K562 (cell line): Measurements from ENCODE around the gene ZNF488. TPM values are rescaled to one million over a fixed set of nuclear protein-coding genes. Genes with fewer than 3 reads are reported as not detected.

Experiments
- ATAC-seq: fragments of 200-7000 bp; cut with Tn5 transposase; 3 replicates; pipeline ENCODE4 v1.9.1; 2020; ENCODE audit warnings: moderate library complexity
- BruUV-seq: library from RNA; stranded (reverse); fragments of 400-500 nt; replicated peaks from 2 replicates; lab custom pipeline; 2021; lab: Mats Ljungman, UMichigan
- CTCF ChIA-PET: fragments of 300-600 bp; formaldehyde crosslinking; extraction: SDS; loops from one replicate; lab custom pipeline; 2021; ENCODE audit warnings: low intra/inter-chr PET ratio; lab: Yijun Ruan, JAX
- POLR2A ChIA-PET: fragments of 300-600, 350-650 bp; sonication (Branson Sonifier 250); formaldehyde crosslinking; extraction: SDS; loops from one replicate; lab custom pipeline; 2021; ENCODE audit warnings: antibody characterized with exemption, inconsistent platforms; lab: Yijun Ruan, JAX
- DNase-seq, 4 experiments: peaks; one replicate each; pipeline versions ENCODE4 v3.0.0 to v3.0.0-alpha.2; 2011 to 2018; ENCODE audit warnings: low spot score in 3 of 4, mixed read lengths in 3 of 4; ENCODE audit errors: extremely low read depth in 1 of 4
- FAIRE-seq: peaks from 2 replicates; lab custom pipeline; 2011; peaks lifted over from hg19 to GRCh38; lab: Jason Lieb, UNC
- H2AFZ ChIP-seq: 2 replicates; pipeline ENCODE4 v1.6.0; 2011; ENCODE audit warnings: low read depth, low read length, control low read depth, inconsistent platforms
- H3K27ac ChIP-seq: fragments of 200-600 bp; 3 replicates; pipeline ENCODE4 v1.8.0; 2011; ENCODE audit warnings: low read depth, mild to moderate bottlenecking, control low read depth, inconsistent platforms, low read length, moderate library complexity, mixed read lengths; ENCODE audit errors: extremely low read depth
- H3K27me3 ChIP-seq, 2 experiments: fragments of 300-600 bp in 1 of 2; 2 replicates in 1 of 2; 3 replicates in 1 of 2; pipeline versions ENCODE4 v1.6.0 to v1.8.0; 2011; ENCODE audit warnings: inconsistent platforms in 2 of 2, low read length in 2 of 2, mild to moderate bottlenecking in 1 of 2, mixed read lengths in 1 of 2, moderate library complexity in 1 of 2; ENCODE audit not compliant: control insufficient read depth in 2 of 2, insufficient read depth in 2 of 2
- H3K36me3 ChIP-seq: fragments of 300-600 bp; 3 replicates; pipeline ENCODE4 v1.8.0; 2011; ENCODE audit warnings: mild to moderate bottlenecking, low read length, inconsistent platforms; ENCODE audit not compliant: control insufficient read depth, insufficient read depth
- H3K4me1 ChIP-seq, 2 experiments: fragments of 200-600 bp in 1 of 2; replicated peaks in 1 of 2; 2 replicates in 1 of 2; 3 replicates in 1 of 2; pipeline versions ENCODE4 v1.5.1 to v1.8.0; 2011; ENCODE audit warnings: inconsistent platforms in 2 of 2, low read length in 2 of 2, mild to moderate bottlenecking in 1 of 2, mixed read lengths in 1 of 2, moderate library complexity in 1 of 2; ENCODE audit not compliant: control insufficient read depth in 2 of 2, insufficient read depth in 2 of 2
- H3K4me2 ChIP-seq: 2 replicates; pipeline ENCODE4 v1.6.1; 2011; ENCODE audit warnings: low read length, control low read depth, inconsistent platforms, mixed read lengths; ENCODE audit not compliant: insufficient read depth
- H3K4me3 ChIP-seq: fragments of 200-600 bp; sonication (generic), shearing (Covaris generic); 2 replicates; pipeline ENCODE4 v1.5.1; 2016; ENCODE audit warnings: control low read depth, inconsistent platforms
- H3K79me2 ChIP-seq: fragments of 200-600 bp; 3 replicates; pipeline ENCODE4 v1.8.0; 2011; ENCODE audit warnings: low read length, inconsistent platforms; ENCODE audit not compliant: control insufficient read depth, insufficient read depth
- H3K9ac ChIP-seq, 2 experiments: 2 replicates each; pipeline versions ENCODE4 v1.6.0 to v1.6.1; 2011; ENCODE audit warnings: low read depth in 2 of 2, low read length in 2 of 2, control low read depth in 1 of 2, inconsistent platforms in 1 of 2, mild to moderate bottlenecking in 1 of 2, mixed read lengths in 1 of 2; ENCODE audit not compliant: insufficient read depth in 1 of 2
- H3K9me1 ChIP-seq: one replicate; pipeline ENCODE4 v1.6.0; 2011; ENCODE audit warnings: inconsistent platforms, mild to moderate bottlenecking, low read length, moderate library complexity; ENCODE audit not compliant: control insufficient read depth, insufficient read depth
- H3K9me3 ChIP-seq: replicated peaks from 2 replicates; pipeline ENCODE4 v1.5.1; 2011; ENCODE audit warnings: low read depth, low read length, inconsistent platforms; ENCODE audit not compliant: control insufficient read depth, insufficient read depth
- H4K20me1 ChIP-seq: replicated peaks from 2 replicates; pipeline ENCODE4 v1.6.1; 2011; ENCODE audit warnings: low read length, inconsistent platforms, mixed read lengths; ENCODE audit not compliant: control insufficient read depth, insufficient read depth
- ARID1B ChIP-seq: fragments of 450-650 bp; IDR thresholded peaks from 2 replicates; pipeline ENCODE4 v1.6.1; 2016; ENCODE audit warnings: antibody characterized with exemption, mild to moderate bottlenecking, inconsistent platforms
- ATF7 ChIP-seq: fragments of 450-650 bp; IDR thresholded peaks from 2 replicates; pipeline ENCODE4 v1.7.1; 2014; ENCODE audit warnings: mild to moderate bottlenecking, moderate library complexity
- BCOR ChIP-seq: fragments of 450-650 bp; IDR thresholded peaks from 2 replicates; pipeline ENCODE4 v1.6.1; 2016
- CBFA2T2 ChIP-seq: fragments of 450-650 bp; conservative IDR thresholded peaks from 2 replicates; pipeline ENCODE4 v1.6.1; 2017; ENCODE audit warnings: mild to moderate bottlenecking
- CBFA2T3 ChIP-seq: fragments of 450-650 bp; IDR thresholded peaks from 2 replicates; pipeline ENCODE4 v1.6.1; 2017
- GATA2 ChIP-seq: sonication (generic); formaldehyde crosslinking; IDR thresholded peaks from 2 replicates; pipeline ENCODE4 v1.4.0; 2020; ENCODE audit warnings: mild to moderate bottlenecking, missing genetic modification reagents
- KDM1A ChIP-seq, 2 experiments: fragments of 450-650 bp; IDR thresholded peaks; 2 replicates each; pipeline ENCODE4 v1.6.1; 2016; ENCODE audit warnings: mild to moderate bottlenecking in 2 of 2
- NCOR1 ChIP-seq: fragments of 450-650 bp; IDR thresholded peaks from 2 replicates; pipeline ENCODE4 v1.6.1; 2016; ENCODE audit warnings: mild to moderate bottlenecking, moderate library complexity
- RBM25 ChIP-seq: fragments of 200-400 bp; formaldehyde crosslinking; IDR thresholded peaks from 2 replicates; pipeline ENCODE4 v1.6.1; 2018; ENCODE audit warnings: low read length, low read depth, moderate library complexity; ENCODE audit not compliant: severe bottlenecking
- TCF7L2 ChIP-seq: fragments of 150-350 bp; IDR thresholded peaks from 2 replicates; pipeline ENCODE4 v1.6.1; 2016; ENCODE audit warnings: low read depth, mild to moderate bottlenecking, low read length, moderate library complexity
- U2AF1 ChIP-seq: fragments of 200-400 bp; formaldehyde crosslinking; optimal IDR thresholded peaks from 2 replicates; pipeline ENCODE3; 2017; ENCODE audit warnings: mild to moderate bottlenecking, low read depth, low read length, moderate library complexity
- ZBTB7A ChIP-seq: IDR thresholded peaks from 2 replicates; pipeline ENCODE4 v1.6.1; 2011; ENCODE audit warnings: low read depth, mild to moderate bottlenecking, low read length, moderate library complexity, borderline replicate concordance; ENCODE audit not compliant: control insufficient read depth
- ZNF354B ChIP-seq: fragments of 250-450 bp; sonication (Bioruptor Pico); IDR thresholded peaks from 2 replicates; pipeline ENCODE4 v1.4.0; 2020
- ZNF431 ChIP-seq: sonication (generic); formaldehyde crosslinking; IDR thresholded peaks from 2 replicates; pipeline ENCODE4 v1.8.0; 2022; ENCODE audit warnings: mild to moderate bottlenecking, missing genetic modification reagents
- ZSCAN29 ChIP-seq: fragments of 450-650 bp; IDR thresholded peaks from 2 replicates; pipeline ENCODE4 v1.6.1; 2017
- WGBS: fragments of 100-300 bp; shearing (Covaris generic); methylation state at CpG from one replicate; pipeline ENCODE4 v1.1.6; 2016; ENCODE audit warnings: low coverage, mixed read lengths; ENCODE audit not compliant: insufficient coverage; ENCODE audit errors: missing lambda C conversion rate; 5-methylcytosine and 5-hydroxymethylcytosine counted together
- in situ Hi-C: fragments of 300-500 bp; cut with MboI; formaldehyde crosslinking; loops from 4 replicates; pipeline ENCODE4 v1.15.0; 2018; ENCODE audit warnings: inconsistent platforms, mixed read lengths
- intact Hi-C: fragments of 100-400 bp; cut with micrococcal nuclease; formaldehyde crosslinking; loops from 2 replicates; pipeline ENCODE4 v1.14.2; 2022
- polyA plus RNA-seq, 8 experiments: library from polyadenylated mRNA; depleted of rRNA in 4 of 8; stranded (reverse) in 5 of 8; unstranded in 3 of 8; fragments of >200 nt; fragmentation: Nextera tagmentation in 2 of 8; fragmentation: Illumina TruSeq in 1 of 8; extraction: Ambion mirVana in 2 of 8; extraction: Trizol in 1 of 8; gene quantifications; 2 replicates each; pipeline versions ENCODE4 v1.2.1 to v1.2.3, GENCODE V29; 2011 to 2014; ENCODE audit warnings: inconsistent platforms in 1 of 8, missing spikeins in 1 of 8
- total RNA-seq, 7 experiments: library from RNA; depleted of rRNA in 6 of 7; stranded (reverse); fragments of >200 nt in 6 of 7; fragmentation: Illumina TruSeq in 2 of 7; extraction: Trizol in 2 of 7; gene quantifications; 2 replicates each; pipeline versions ENCODE4 v1.2.1 to v1.2.3, GENCODE V29; 2011 to 2021; ENCODE audit warnings: low replicate concordance in 1 of 7
- TF ChIP-seq, protein P1 (sequence below): sonication (generic); formaldehyde crosslinking; IDR thresholded peaks from 2 replicates; pipeline ENCODE4 v1.8.0; 2023; ENCODE audit warnings: mild to moderate bottlenecking, missing genetic modification reagents
- TF ChIP-seq, protein P2 (sequence below): fragments of 250-450 bp; sonication (Bioruptor Pico); IDR thresholded peaks from 2 replicates; pipeline ENCODE4 v1.4.0; 2020; ENCODE audit warnings: mild to moderate bottlenecking

ZNF488 gene
- total and polyA plus RNA-seq, 9 of the 15 experiments (the other 6 are each of a cell fraction or from before 2014, with no cell fraction given), result 0.03 to 0.09 (median 0.05) TPM; not detected in 3

DNA sequence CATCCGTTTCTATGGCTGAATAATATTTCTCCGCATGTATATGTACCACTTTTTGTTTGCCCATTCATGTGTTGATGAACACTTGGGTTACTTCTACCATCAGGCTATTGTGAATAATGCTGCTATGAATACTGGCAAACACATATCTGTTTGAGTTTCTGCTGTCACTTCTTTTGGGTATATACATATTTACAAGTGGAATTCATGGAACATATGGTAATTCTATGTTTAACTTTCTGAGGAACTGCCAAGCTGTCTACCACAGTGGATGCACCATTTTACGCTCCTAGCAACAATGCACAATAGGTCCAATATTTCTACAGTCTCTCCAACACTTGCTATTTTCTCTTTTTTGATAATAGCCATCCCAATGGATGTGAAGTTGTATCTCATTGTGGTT is 5.5 kb upstream of the ZNF488 start (continued):
- no peak for TF ChIP-seq U2AF1

DNA sequence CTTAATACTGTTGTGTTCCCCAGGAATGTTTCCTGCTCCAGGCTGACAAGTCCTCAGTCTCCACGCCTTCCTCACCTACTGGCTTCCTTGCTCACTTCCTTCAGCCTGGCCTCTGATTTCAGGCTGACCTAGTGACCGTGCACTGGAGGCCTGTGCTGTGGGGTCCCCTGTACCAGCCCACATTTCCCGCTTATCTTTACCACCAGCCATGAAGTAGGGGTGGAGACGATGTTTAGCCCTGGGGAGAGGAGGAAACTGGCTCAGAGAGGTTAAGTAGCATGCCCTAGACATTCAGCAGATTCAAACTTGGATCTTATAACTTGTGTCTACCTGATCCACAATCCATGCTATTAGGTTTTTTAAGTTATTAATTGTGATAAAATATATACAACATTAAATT is 4.8 kb upstream of the ZNF488 start:
- Histone ChIP-seq H3K79me2 (no peaks in the 10 kb centered on the region), H3K4me3 (no peak overlapping the region), H3K27ac (no peak overlapping the region), H2AFZ (no peak overlapping the region), H3K36me3 (no peaks in the 10 kb centered on the region), H3K4me2 (no peak overlapping the region; the same call in 1 of the 2 replicates), H3K9ac (no peak overlapping the region), H3K4me1 (peaks cover 0 to 10% of the 10 kb centered on the region in 2 experiments; a peak in 3 of 5 replicates), H3K9me3 (no peaks in the 10 kb centered on the region; the same call in 1 of the 2 replicates), H3K27me3 (no peaks in the 10 kb centered on the region; a peak in 1 of 5 replicates), H3K9me1 (no peaks in the 10 kb centered on the region), H4K20me1 (no peaks in the 10 kb centered on the region)
- TF ChIP-seq ZNF354B (CRISPR knock-in tag) (no peak), NCOR1 (no peak), ZNF431 (CRISPR knock-in tag) (no peak), CBFA2T3 (peak; percentile 71), CBFA2T2 (peak; percentile 42), GATA2 (CRISPR knock-in tag) (no peak), ATF7 (no peak), BCOR (peak; percentile 65; the same call in 1 of the 2 replicates), ZBTB7A (0 out of 2 replicates have a peak, but pooled peaks have one; percentile 28), TCF7L2 (no peak), RBM25 (peak; percentile 39), KDM1A (IDR thresholded peaks at IDR 0.05) (0 out of 4 replicates have a peak, but pooled peaks have one; percentile 18 to 42), ZSCAN29 (no peak), ARID1B (0 out of 2 replicates have a peak, but pooled peaks have one; percentile 17)
- TF ChIP-seq, protein P1, sequence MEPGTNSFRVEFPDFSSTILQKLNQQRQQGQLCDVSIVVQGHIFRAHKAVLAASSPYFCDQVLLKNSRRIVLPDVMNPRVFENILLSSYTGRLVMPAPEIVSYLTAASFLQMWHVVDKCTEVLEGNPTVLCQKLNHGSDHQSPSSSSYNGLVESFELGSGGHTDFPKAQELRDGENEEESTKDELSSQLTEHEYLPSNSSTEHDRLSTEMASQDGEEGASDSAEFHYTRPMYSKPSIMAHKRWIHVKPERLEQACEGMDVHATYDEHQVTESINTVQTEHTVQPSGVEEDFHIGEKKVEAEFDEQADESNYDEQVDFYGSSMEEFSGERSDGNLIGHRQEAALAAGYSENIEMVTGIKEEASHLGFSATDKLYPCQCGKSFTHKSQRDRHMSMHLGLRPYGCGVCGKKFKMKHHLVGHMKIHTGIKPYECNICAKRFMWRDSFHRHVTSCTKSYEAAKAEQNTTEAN (CRISPR knock-in tag), result no peak
- TF ChIP-seq, protein P2, sequence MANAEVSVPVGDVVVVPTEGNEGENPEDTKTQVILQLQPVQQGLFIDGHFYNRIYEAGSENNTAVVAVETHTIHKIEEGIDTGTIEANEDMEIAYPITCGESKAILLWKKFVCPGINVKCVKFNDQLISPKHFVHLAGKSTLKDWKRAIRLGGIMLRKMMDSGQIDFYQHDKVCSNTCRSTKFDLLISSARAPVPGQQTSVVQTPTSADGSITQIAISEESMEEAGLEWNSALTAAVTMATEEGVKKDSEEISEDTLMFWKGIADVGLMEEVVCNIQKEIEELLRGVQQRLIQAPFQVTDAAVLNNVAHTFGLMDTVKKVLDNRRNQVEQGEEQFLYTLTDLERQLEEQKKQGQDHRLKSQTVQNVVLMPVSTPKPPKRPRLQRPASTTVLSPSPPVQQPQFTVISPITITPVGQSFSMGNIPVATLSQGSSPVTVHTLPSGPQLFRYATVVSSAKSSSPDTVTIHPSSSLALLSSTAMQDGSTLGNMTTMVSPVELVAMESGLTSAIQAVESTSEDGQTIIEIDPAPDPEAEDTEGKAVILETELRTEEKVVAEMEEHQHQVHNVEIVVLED (CRISPR knock-in tag), result no peak
- FAIRE-seq (no peak), ATAC-seq (peak; percentile 4; the same call in 1 of the 3 replicates), DNase-seq (peak in 2 of 4 experiments; percentile 58 to 65)
- no TSS peak for BruUV-seq
- CTCF ChIA-PET, result no interaction called here
- WGBS, result 4% methylated on average over 4 of the region's 4 CpGs
- intact Hi-C loops, result no loop called here
- in situ Hi-C loops, result no loop called here
- POLR2A ChIA-PET, result no interaction called here
